ENCODE results near the gene ATP1A3.
A peak's percentile ranks its signal among the peaks of the same experiment; 100 is the strongest.
"Not testable (repeated sequence)": the region's sequence is repeated elsewhere in the genome, so short reads cannot be mapped to it uniquely, and the experiment has no call there.

ATP1A3 gene

GRCh38 chr19:41956621-41957020 lies 37.4 kb downstream of the ATP1A3 start:
- no peak for DNase-seq (ENCODE audit: low read depth, low spot score)
- H3K27ac ChIP-seq = no peak overlapping the region

GRCh38 chr19:41955521-41955920 lies 38.5 kb downstream of the ATP1A3 start:
- no peak overlapping the region for H3K27ac ChIP-seq
- DNase-seq (ENCODE audit: low read depth, low spot score) = no peak

- no peak for DNase-seq (ENCODE audit: low read depth, low spot score)
- no peak overlapping the region for H3K27ac ChIP-seq
Observed at GRCh38 chr19:41951686-41952172, 42.3 kb downstream of the ATP1A3 start.

- no peak for DNase-seq (ENCODE audit: low read depth, low spot score)
- H3K27ac ChIP-seq = no peak overlapping the region
Observed at GRCh38 chr19:41947091-41947490, 46.9 kb downstream of the ATP1A3 start.

GRCh38 chr19:41945135-41945766 lies 48.8 kb downstream of the ATP1A3 start:
- no peak for DNase-seq (ENCODE audit: low read depth, low spot score)
- H3K27ac ChIP-seq = no peak overlapping the region

- no peak overlapping the region for H3K27ac ChIP-seq
- no peak for DNase-seq (ENCODE audit: low read depth, low spot score)
Observed at GRCh38 chr19:41944336-41944735, 49.7 kb downstream of the ATP1A3 start.

- DNase-seq (ENCODE audit: low read depth, low spot score) = no peak
- no peak overlapping the region for H3K27ac ChIP-seq
Observed at GRCh38 chr19:41941410-41942202, 52.4 kb downstream of the ATP1A3 start.

- H3K27ac ChIP-seq = no peak overlapping the region
- DNase-seq (ENCODE audit: low read depth, low spot score) = no peak
Observed at GRCh38 chr19:41940731-41941409, 53.2 kb downstream of the ATP1A3 start.

- no peak for DNase-seq (ENCODE audit: low read depth, low spot score)
- H3K27ac ChIP-seq = no peak overlapping the region
Observed at GRCh38 chr19:41939861-41940730, 53.9 kb downstream of the ATP1A3 start.

GRCh38 chr19:41939209-41939608 lies 54.8 kb downstream of the ATP1A3 start:
- H3K27ac ChIP-seq; DNase-seq (ENCODE audit: low read depth, low spot score): not testable (repeated sequence)

- DNase-seq (ENCODE audit: low read depth, low spot score) = no peak
- no peak overlapping the region for H3K27ac ChIP-seq
Observed at GRCh38 chr19:41937525-41938468, 56.2 kb downstream of the ATP1A3 start.

- DNase-seq (ENCODE audit: low read depth, low spot score) = no peak
- H3K27ac ChIP-seq = peak overlapping the region; percentile 40
Observed at GRCh38 chr19:41936961-41937360, 57.1 kb downstream of the ATP1A3 start.

- peak overlapping the region; percentile 40 for H3K27ac ChIP-seq
Observed at GRCh38 chr19:41936416-41936850, 57.6 kb downstream of the ATP1A3 start.

GRCh38 chr19:41935760-41936415 lies 58.1 kb downstream of the ATP1A3 start:
- H3K27ac ChIP-seq = peak overlapping the region; percentile 40
- no peak for DNase-seq (ENCODE audit: low read depth, low spot score)

More at GRCh38 chr19:41936416-41936850, 57.6 kb downstream of the ATP1A3 start:
- DNase-seq (ENCODE audit: low read depth, low spot score) = peak; percentile 33

GRCh38 chr19:41934849-41935374 lies 59.1 kb downstream of the ATP1A3 start:
- DNase-seq (ENCODE audit: low read depth, low spot score) = no peak
- H3K27ac ChIP-seq = no peak overlapping the region

GRCh38 chr19:41933693-41934426 lies 60.2 kb downstream of the ATP1A3 start:
- no peak overlapping the region for H3K27ac ChIP-seq

GRCh38 chr19:41932720-41933332 lies 61.2 kb downstream of the ATP1A3 start:
- DNase-seq (ENCODE audit: low read depth, low spot score) = no peak
- H3K27ac ChIP-seq = no peak overlapping the region

More at GRCh38 chr19:41933693-41934426, 60.2 kb downstream of the ATP1A3 start:
- no peak for DNase-seq (ENCODE audit: low read depth, low spot score)
